Osteoblast (primary cell): ENCODE results near the gene RRP15. TPM values are rescaled to one million over a fixed set of nuclear protein-coding genes. Genes with fewer than 3 reads are reported as not detected.
A peak's percentile ranks its signal among the peaks of the same experiment; 100 is the strongest.

Experiments
- DNase-seq: peaks from one replicate; pipeline ENCODE4 v3.0.0; 2011; ENCODE audit warnings: low spot score, mixed read lengths; ENCODE audit not compliant: insufficient read length; ENCODE audit errors: missing footprints
- H2AFZ ChIP-seq: 2 replicates; pipeline ENCODE4 v1.6.0; 2011; ENCODE audit warnings: mild to moderate bottlenecking, low read length
- H3K27ac ChIP-seq: 2 replicates; pipeline ENCODE4 v1.5.1; 2011; ENCODE audit warnings: mild to moderate bottlenecking, low read depth, low read length, moderate library complexity
- H3K27me3 ChIP-seq: 2 replicates; pipeline ENCODE4 v1.6.0; 2012; ENCODE audit warnings: mild to moderate bottlenecking, control low read depth, inconsistent platforms, low read length, moderate library complexity; ENCODE audit not compliant: insufficient read depth
- H3K36me3 ChIP-seq: 2 replicates; pipeline ENCODE4 v1.5.1; 2011; ENCODE audit warnings: mild to moderate bottlenecking, low read length, control low read depth, moderate library complexity; ENCODE audit not compliant: insufficient read depth
- H3K4me1 ChIP-seq: 2 replicates; pipeline ENCODE4 v1.5.1; 2011; ENCODE audit warnings: mild to moderate bottlenecking, low read length, control low read depth, moderate library complexity; ENCODE audit not compliant: insufficient read depth
- H3K4me2 ChIP-seq: 2 replicates; pipeline ENCODE4 v1.6.0; 2011; ENCODE audit warnings: mild to moderate bottlenecking, low read length; ENCODE audit not compliant: insufficient read depth
- H3K4me3 ChIP-seq: fragments of 200-600 bp; sonication (generic); 3 replicates; pipeline ENCODE4 v1.5.1; 2012; ENCODE audit warnings: mild to moderate bottlenecking, low read length, inconsistent platforms; ENCODE audit not compliant: insufficient read depth
- H3K79me2 ChIP-seq: 2 replicates; pipeline ENCODE4 v1.6.0; 2012; ENCODE audit warnings: mild to moderate bottlenecking, low read length, control low read depth, inconsistent platforms; ENCODE audit not compliant: insufficient read depth
- H3K9me3 ChIP-seq: 2 replicates; pipeline ENCODE4 v1.5.1; 2011; ENCODE audit warnings: low read depth, low read length, control low read depth
- H4K20me1 ChIP-seq: 2 replicates; pipeline ENCODE4 v1.6.0; 2012; ENCODE audit warnings: mild to moderate bottlenecking, low read length, control low read depth; ENCODE audit not compliant: insufficient read depth
- total RNA-seq: library from RNA; depleted of rRNA; stranded (reverse); fragments of >200 nt; gene quantifications from 2 replicates; pipeline ENCODE4 v1.2.3, GENCODE V29; 2012
- TF ChIP-seq, protein P1 (sequence below): IDR thresholded peaks from 2 replicates; pipeline ENCODE4 v1.5.1; 2011; ENCODE audit warnings: mild to moderate bottlenecking, low read depth, low read length, moderate library complexity; ENCODE audit errors: extremely low read depth

RRP15 gene
- total RNA-seq, 1 donor, result 10.9 TPM

DNA sequence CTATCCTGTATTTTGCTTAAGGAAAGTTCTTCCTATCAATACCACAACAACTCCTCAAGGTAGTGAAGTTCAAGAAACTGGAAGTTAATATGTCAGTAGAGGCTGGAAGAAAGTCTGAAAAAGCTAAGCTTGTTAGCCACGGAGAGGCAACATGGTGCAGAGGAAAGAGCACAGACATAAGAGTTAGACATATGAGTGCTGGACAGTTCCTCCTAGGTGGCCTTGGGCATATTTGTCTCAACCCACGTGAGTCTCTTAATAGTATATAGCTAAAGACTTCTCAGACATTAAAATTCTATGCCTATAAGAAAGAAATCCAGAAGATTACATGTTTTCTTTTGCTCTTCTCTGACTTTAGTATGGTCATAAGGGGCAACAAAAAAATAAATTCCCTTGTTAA is 22.8 kb upstream of the RRP15 start:
- TF ChIP-seq, protein P1, sequence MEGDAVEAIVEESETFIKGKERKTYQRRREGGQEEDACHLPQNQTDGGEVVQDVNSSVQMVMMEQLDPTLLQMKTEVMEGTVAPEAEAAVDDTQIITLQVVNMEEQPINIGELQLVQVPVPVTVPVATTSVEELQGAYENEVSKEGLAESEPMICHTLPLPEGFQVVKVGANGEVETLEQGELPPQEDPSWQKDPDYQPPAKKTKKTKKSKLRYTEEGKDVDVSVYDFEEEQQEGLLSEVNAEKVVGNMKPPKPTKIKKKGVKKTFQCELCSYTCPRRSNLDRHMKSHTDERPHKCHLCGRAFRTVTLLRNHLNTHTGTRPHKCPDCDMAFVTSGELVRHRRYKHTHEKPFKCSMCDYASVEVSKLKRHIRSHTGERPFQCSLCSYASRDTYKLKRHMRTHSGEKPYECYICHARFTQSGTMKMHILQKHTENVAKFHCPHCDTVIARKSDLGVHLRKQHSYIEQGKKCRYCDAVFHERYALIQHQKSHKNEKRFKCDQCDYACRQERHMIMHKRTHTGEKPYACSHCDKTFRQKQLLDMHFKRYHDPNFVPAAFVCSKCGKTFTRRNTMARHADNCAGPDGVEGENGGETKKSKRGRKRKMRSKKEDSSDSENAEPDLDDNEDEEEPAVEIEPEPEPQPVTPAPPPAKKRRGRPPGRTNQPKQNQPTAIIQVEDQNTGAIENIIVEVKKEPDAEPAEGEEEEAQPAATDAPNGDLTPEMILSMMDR, result no peak

DNA sequence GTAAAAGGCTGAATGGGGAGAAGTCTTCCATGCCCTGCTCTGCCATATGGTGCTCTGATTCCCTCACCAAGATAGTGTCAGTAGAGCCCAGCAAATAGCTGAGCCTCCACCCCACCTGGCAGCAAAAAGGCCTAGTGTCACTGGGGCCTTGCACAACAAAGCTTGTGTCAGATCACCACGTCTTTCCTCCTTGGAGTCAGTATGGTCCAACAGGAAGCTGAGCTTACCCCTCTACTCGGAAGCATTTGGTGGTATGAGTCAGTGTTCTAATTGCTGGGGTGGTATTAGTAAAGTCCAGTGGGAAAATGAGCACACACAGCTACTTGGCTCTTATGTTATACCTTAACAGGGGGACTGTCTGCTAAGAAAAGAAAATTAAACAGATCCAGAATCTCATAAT is 18.7 kb upstream of the RRP15 start:
- no peak overlapping the region for H3K4me2 ChIP-seq
- H3K27me3 ChIP-seq, result no peaks in the 10 kb centered on the region
- DNase-seq, result peak; percentile 46
- H3K9me3 ChIP-seq, result no peaks in the 10 kb centered on the region
- no peak overlapping the region for H3K4me3 ChIP-seq
- TF ChIP-seq, protein P1, result no peak
- H3K79me2 ChIP-seq, result no peaks in the 10 kb centered on the region
- H2AFZ ChIP-seq, result peak overlapping the region; percentile 30
- no peaks in the 10 kb centered on the region for H3K36me3 ChIP-seq
- H3K4me1 ChIP-seq, result no peaks in the 10 kb centered on the region
- H4K20me1 ChIP-seq, result no peaks in the 10 kb centered on the region
- H3K27ac ChIP-seq, result no peak overlapping the region

More for the DNA sequence above, 22.8 kb upstream of the RRP15 start:
- no peak overlapping the region for H3K27ac ChIP-seq
- no peaks in the 10 kb centered on the region for H3K27me3 ChIP-seq
- H3K9me3 ChIP-seq, result peaks cover 4% of the 10 kb centered on the region
- H3K4me1 ChIP-seq, result no peaks in the 10 kb centered on the region
- H3K4me3 ChIP-seq, result no peak overlapping the region
- no peak overlapping the region for H3K4me2 ChIP-seq
- no peaks in the 10 kb centered on the region for H4K20me1 ChIP-seq
- no peaks in the 10 kb centered on the region for H3K36me3 ChIP-seq
- DNase-seq, result no peak
- H3K79me2 ChIP-seq, result no peaks in the 10 kb centered on the region
- no peak overlapping the region for H2AFZ ChIP-seq

DNA sequence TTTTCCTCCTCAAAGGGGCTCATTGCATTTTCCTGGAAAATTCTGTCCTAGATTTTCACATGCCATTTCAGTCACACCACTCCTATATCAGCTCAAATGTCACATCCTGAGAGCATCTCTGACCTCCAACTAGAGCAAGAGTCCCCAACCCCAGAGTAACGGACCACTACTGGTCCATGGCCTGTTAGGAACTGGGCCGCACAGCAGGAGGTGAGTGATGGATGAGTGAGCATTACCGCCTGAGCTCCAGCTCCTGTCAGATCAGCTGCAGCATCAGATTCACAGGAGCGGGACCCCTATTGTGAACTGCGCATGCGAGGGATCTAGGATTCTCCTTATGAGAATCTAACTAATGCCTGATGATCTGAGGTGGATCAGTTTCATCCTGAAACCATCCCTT is 12.7 kb upstream of the RRP15 start:
- Histone ChIP-seq H3K4me2 (no peak overlapping the region), H3K27me3 (no peaks in the 10 kb centered on the region), H3K36me3 (no peaks in the 10 kb centered on the region), H4K20me1 (no peaks in the 10 kb centered on the region), H3K4me1 (no peaks in the 10 kb centered on the region), H3K4me3 (no peak overlapping the region), H3K79me2 (no peaks in the 10 kb centered on the region), H2AFZ (no peak overlapping the region), H3K9me3 (no peaks in the 10 kb centered on the region), H3K27ac (no peak overlapping the region)
- TF ChIP-seq, protein P1, result no peak
- DNase-seq, result no peak

DNA sequence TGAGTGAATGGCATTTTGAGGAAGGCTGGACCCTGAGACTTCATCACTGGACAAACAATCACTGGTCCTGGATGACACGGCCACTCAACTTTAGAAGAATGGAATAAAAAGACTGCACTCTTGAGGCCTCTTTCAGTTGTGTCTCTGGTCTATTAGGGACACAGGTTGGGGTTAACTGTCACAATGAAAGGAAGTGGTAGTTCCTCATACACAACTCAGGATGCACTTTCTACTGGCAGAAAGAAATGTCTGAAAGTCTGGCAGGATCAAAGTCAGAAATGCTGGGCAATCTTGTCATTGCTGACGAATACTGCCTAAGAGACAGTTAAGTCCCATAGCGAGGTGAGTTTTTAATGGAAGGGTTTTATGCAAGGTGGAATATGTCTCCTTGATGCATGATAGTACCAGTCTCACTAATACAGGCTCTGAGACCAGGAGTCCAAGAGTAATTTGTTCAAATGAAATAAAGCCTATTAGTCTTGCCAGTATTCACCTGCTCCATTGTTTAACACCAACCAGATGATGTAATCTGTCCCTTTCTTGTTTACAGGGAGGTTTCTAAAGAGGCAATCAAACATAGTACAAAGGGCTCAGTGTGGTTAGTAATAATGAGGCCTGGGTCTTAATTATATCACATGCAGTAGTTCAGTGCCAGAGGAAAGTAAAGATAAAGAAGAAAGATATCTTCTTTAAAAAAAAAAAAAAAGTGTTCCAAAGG is 11.2 kb upstream of the RRP15 start:
- Histone ChIP-seq H3K79me2 (no peaks in the 10 kb centered on the region), H4K20me1 (no peaks in the 10 kb centered on the region), H2AFZ (no peak overlapping the region), H3K4me2 (no peak overlapping the region), H3K4me1 (no peaks in the 10 kb centered on the region), H3K9me3 (no peaks in the 10 kb centered on the region), H3K27me3 (peaks cover 4% of the 10 kb centered on the region), H3K4me3 (no peak overlapping the region), H3K36me3 (no peaks in the 10 kb centered on the region), H3K27ac (no peak overlapping the region)
- TF ChIP-seq, protein P1, result no peak
- no peak for DNase-seq
